ENCODE results near the gene SPATA46.
A peak's percentile ranks its signal among the peaks of the same experiment; 100 is the strongest.
"Not testable (repeated sequence)": the region's sequence is repeated elsewhere in the genome, so short reads cannot be mapped to it uniquely, and the experiment has no call there.

Gene SPATA46

GRCh38 chr1:162373072-162373427 lies 3.6 kb downstream of the SPATA46 start:
- no peak for DNase-seq

GRCh38 chr1:162372159-162373071 lies 4.2 kb downstream of the SPATA46 start:
- DNase-seq, result no peak

GRCh38 chr1:162371611-162372010 lies 5.0 kb downstream of the SPATA46 start:
- DNase-seq, result no peak

- no peak for DNase-seq
Measured at GRCh38 chr1:162370721-162371120, 5.9 kb downstream of the SPATA46 start.

GRCh38 chr1:162370161-162370560 lies 6.5 kb downstream of the SPATA46 start:
- DNase-seq, result no peak

- no peak for DNase-seq
Measured at GRCh38 chr1:162369571-162369970, 7.1 kb downstream of the SPATA46 start.

DNA sequence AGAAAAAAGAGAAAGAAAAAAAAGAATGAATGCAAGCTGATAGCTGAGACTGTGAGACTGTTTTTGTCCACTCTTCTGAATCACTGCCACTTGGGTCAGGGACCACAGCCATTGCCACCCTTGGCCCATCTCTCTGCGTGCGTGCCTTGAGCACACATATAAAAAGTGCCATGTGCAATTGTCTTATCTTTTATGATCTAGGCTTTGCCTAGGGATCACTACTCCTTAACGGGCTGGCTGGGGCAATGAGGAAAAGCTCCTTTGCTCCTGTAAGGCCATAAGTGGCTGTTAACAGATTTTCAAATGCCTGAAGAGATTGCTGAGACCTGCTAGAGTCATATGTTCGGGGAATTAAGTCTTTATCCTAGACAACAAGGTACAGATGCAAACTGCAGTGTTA lies 8.2 kb downstream of the SPATA46 start:
- DNase-seq, result peak; percentile 37 to 84

DNA sequence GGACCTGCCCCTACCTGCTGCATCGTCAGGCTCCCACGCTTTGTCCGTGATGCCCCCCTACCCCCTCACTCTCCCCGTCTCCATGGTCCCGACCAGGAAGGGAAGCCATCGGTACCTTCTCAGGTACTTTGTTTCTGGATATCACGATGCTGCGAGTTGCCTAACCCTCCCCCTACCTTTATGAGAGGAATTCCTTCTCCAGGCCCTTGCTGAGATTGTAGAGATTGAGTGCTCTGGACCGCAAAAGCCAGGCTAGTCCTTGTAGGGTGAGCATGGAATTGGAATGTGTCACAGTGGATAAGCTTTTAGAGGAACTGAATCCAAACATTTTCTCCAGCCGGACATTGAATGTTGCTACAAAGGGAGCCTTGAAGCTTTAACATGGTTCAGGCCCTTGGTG lies 8.9 kb downstream of the SPATA46 start:
- DNase-seq, result no peak

GRCh38 chr1:162367073-162367472 lies 9.6 kb downstream of the SPATA46 start:
- no peak for DNase-seq

- DNase-seq, result no peak
Measured at GRCh38 chr1:162366671-162367070, 10.0 kb downstream of the SPATA46 start.

DNA sequence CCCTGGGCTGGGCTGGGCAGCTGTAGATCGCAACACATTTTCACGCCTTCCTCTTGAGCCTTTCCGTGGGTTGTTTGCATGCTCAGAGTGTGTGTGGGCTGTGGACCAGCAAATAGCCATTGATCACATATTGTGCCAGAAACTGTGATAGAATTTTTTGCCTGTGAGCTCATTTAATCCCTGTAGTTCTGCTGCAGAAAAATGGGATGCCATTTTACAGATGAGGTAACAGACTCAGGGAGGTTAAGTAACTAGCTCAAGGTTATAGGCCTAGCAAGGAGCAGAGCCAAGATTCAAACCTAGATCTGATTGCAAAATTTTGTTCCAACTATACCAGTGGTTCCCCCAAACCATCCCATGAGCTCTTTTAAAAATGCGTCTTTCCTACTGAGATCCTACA lies 10.5 kb downstream of the SPATA46 start:
- no peak for DNase-seq

DNA sequence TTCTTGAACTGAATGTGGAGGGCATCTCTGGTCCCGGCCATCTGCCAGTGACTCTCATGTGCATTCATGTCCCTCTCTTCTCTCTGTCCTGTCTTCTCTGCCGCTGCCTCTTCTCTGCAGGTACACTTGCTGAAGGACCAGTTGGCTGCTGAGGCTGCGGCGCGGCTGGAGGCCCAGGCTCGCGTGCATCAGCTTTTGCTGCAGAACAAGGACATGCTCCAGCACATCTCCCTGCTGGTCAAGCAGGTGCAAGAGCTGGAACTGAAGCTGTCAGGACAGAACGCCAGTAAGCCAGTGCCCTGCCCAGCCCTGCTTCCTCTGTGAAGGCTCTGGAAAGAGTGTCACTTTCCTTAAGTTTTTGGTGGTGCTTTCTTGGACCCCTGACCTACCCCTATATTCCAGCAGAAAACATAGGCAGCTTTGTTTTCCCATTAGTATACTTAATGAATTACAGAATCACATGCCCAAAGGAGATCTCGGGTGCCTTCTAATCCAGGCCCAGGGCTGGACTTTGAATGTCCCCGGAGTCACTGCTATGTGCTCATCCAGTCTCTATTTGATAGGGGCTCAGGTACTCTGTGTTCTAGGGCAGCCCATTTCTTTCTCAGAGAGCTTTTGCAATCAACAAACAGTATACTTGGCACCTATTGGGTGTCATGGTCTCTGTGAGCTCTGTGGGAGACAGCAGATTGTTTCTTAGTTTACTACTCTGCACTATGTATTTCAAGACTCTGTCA lies 11.2 kb downstream of the SPATA46 start:
- DNase-seq, result no peak

GRCh38 chr1:162364498-162364897 lies 12.2 kb downstream of the SPATA46 start:
- DNase-seq, result no peak

GRCh38 chr1:162363823-162364222 lies 12.8 kb downstream of the SPATA46 start:
- no peak for DNase-seq

GRCh38 chr1:162361349-162361748 lies 15.3 kb downstream of the SPATA46 start:
- DNase-seq, result no peak

- no peak for DNase-seq
Measured at GRCh38 chr1:162360874-162361260, 15.8 kb downstream of the SPATA46 start.

GRCh38 chr1:162360237-162360873 lies 16.3 kb downstream of the SPATA46 start:
- no peak for DNase-seq

DNA sequence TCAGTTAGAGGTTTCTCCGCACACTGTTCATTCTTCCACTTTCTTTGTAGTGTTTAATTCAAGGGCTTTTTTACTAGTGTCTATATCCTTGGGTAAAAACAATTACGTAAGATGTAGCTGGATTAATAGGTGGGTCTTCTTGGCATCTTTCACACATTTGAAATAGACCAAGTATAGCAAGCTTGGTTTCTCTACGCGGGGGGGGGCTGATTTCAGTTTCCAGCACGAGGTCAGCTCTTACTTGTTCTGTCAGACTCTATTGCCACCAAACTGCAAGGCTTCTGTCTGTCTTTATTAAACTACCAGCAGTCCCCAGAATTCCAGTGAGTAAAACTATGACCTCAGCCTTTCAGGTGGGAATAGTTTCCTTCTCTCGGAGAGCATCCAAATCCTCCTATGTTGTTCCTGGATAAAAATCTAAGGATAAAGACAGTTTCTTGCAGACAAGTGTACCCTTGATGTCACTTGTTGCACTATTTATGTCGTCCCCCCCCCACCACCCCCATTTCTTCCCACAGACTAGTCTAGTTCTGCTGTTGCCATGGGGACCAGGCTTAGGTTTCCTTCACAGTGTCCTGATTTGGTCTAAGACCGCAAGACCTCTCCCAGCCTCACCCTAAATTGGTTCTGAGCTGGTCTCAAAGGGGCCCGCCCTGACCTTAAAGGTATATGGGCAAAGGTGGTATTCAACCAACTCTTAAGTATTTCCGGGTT lies 17.0 kb downstream of the SPATA46 start:
- DNase-seq, result no peak

DNA sequence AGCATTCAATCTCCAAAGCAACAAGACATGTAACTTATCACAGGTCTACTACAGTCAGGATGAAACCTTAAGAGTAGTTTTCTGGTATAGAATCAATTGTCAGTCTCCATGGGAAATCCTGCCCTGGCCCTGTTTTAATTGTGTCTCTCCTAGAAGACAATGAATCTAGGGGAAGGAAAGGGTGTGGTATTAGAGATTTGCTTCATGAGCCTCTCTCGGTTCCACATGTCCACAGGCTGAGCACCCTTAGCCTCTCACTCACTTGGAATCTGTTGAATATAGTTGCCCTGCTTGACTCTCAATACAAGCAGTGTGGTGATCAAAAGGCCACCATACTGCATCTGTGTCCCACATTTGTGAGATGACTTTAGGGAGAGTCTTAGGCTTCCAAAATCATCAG lies 17.7 kb downstream of the SPATA46 start:
- no peak for DNase-seq

DNA sequence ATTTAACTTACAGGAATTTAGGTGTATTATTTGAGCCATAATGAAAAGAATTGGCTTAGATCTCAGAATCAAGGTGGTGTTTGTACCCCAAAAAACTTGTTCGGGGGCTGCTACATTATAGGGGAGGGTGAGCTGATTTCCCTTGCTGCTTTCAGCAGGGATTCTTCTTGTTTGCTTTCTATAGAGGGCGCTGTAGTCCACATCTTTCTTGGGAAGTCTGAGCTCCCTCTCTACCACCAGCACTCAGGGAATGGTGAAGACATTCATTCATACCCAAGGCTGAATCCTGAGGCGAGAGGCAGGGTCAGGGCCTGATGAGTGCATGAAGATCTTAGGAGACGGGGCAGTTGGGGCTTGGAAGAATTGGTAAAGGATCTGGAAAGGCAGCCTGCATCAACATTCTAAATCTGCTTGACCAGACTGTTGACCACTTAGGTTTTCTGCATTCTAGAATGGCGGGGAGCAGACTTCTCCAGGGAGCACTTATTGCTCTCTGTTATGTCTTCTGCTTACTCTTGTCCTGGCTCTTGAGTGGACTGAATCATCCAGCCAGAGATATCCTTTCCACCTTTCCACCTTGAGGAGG lies 18.9 kb downstream of the SPATA46 start:
- peak; percentile 12 to 57 for DNase-seq

GRCh38 chr1:162353702-162354101 lies 23.0 kb downstream of the SPATA46 start:
- no peak for DNase-seq

DNA sequence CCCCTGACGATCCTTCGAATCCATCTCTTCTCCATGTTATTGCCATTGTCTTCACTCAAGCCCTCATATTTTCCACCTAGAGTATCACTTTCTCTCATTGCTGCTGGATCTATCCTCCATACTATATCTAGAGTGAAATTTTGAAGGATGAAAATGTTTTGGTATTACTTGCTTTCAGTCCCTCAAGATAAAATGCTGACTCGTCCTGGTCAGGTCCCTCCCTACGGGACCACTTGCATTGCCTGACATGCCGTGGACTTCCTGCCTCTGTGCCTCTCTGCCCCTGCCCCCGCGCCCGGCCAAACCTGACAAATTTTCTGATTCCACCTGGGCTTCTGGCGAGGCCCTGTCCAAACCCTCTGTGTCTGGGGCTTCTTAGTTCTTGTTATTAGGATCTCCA lies 23.6 kb downstream of the SPATA46 start:
- DNase-seq, result no peak

DNA sequence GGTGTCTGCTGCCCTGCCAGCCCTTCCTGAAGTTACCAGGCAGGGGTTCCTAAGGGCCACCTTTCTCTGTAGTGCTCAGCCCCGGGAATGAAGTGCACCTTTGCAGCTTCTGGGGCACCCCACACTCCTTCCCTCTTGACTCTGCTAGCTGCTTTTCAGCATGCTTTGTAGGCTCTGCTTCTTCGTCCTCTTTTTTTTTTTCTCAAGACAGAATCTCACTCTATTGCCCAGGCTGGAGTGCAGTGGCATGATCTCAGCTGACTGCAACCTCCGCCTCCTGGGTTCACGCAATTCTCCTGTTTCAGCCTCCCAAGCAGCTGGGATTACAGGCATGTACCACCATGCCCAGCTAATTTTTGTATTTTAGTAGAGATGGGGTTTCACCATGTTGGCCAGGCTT lies 24.8 kb downstream of the SPATA46 start:
- DNase-seq, result not testable (repeated sequence)
